GM13977 (cell line): ENCODE data around the gene TALDO1.

ENCODE experiments used
- DNase-seq: peaks from one replicate; pipeline ENCODE4 v3.0.0; 2012; ENCODE audit warnings: low spot score
- in situ Hi-C: fragments of 300-500 bp; cut with MboI; formaldehyde crosslinking; loops from one replicate; pipeline ENCODE4 v1.12.0; 2022; ENCODE audit warnings: low sequenced_read_pairs, low pct_unique_long_range_greater_than_20kb, mixed read lengths, inconsistent platforms; ENCODE audit not compliant: unreplicated experiment
- TF ChIP-seq, protein P1 (sequence below): IDR thresholded peaks from 2 replicates; pipeline ENCODE4 v1.5.1; 2012; ENCODE audit warnings: mild to moderate bottlenecking, control low read depth; ENCODE audit not compliant: insufficient read depth; ENCODE audit errors: extremely low read depth, missing control alignments

TALDO1 gene

GRCh38 chr11:722346-722811 is 24.9 kb upstream of the TALDO1 start:
- TF ChIP-seq, protein P1, sequence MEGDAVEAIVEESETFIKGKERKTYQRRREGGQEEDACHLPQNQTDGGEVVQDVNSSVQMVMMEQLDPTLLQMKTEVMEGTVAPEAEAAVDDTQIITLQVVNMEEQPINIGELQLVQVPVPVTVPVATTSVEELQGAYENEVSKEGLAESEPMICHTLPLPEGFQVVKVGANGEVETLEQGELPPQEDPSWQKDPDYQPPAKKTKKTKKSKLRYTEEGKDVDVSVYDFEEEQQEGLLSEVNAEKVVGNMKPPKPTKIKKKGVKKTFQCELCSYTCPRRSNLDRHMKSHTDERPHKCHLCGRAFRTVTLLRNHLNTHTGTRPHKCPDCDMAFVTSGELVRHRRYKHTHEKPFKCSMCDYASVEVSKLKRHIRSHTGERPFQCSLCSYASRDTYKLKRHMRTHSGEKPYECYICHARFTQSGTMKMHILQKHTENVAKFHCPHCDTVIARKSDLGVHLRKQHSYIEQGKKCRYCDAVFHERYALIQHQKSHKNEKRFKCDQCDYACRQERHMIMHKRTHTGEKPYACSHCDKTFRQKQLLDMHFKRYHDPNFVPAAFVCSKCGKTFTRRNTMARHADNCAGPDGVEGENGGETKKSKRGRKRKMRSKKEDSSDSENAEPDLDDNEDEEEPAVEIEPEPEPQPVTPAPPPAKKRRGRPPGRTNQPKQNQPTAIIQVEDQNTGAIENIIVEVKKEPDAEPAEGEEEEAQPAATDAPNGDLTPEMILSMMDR, result no peak
- in situ Hi-C loops, result no loop called here
- no peak for DNase-seq

- peak; percentile 82 for DNase-seq
- TF ChIP-seq, protein P1, result peak; percentile 72
- in situ Hi-C loops, result no loop called here
Measured at GRCh38 chr11:723120-723883, 24.0 kb upstream of the TALDO1 start.

GRCh38 chr11:724049-724777 is 23.1 kb upstream of the TALDO1 start:
- in situ Hi-C loops, result no loop called here
- DNase-seq, result peak; percentile 17
- TF ChIP-seq, protein P1, result no peak

DNA sequence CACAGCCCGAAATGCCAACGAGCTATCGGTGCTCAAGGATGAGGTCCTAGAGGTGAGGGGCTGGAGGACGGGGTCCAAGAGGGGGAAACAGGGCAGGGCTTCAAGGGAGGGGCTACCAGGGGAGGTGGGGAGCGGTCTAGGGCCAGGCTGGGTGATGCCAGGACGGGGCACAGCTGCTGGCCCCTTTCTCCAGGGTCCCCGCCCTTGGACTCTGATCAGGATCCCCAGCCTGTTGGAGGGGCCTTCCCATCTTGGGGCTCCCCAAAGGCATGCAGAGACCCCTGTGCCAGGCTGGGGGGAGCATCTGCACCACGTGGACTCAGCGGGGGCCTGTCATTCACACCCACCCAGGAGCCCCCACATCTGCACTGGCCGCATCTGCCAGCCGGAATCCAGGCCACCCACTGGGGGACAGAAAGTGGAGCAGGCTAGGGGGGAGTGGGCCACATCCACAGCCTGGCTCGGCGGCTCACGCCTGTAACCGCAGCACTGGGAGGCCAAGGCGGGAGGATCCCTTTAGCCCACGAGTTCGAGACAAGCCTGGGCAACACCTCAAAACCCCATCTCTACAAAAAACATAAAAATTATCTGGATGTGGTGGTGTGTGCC is 22.4 kb upstream of the TALDO1 start:
- no peak for DNase-seq
- in situ Hi-C loops, result no loop called here

DNA sequence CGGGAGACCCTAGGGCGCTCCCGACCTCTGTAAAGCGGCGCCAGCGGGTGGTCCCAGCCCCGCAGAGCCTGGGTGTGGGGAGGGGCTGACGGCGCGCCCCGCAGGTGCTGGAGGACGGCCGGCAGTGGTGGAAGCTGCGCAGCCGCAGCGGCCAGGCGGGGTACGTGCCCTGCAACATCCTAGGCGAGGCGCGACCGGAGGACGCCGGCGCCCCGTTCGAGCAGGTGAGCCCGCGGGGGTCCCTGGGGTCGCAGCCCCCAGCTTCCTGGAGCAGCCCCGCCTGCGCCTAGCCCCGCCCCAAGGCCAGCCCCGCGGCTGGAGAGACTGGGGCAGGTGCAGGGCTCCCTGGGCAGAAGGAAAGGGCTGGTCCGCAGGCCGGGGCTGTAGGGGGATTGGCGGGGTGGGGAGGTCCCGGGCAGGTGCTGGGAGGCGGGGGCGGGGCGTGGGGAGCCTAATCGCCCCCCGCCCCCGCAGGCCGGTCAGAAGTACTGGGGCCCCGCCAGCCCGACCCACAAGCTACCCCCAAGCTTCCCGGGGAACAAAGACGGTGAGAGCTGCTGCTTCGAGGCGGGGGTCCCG is 21.6 kb upstream of the TALDO1 start:
- peak; percentile 65 for DNase-seq
- in situ Hi-C loops, result no loop called here
- TF ChIP-seq, protein P1, result no peak

More for the DNA sequence above, 22.4 kb upstream of the TALDO1 start:
- TF ChIP-seq, protein P1, result no peak
